Posterior vena cava (tissue), 2 donors: ENCODE measurements around the gene MDC1. TPM values are rescaled to one million over a fixed set of nuclear protein-coding genes. Genes with fewer than 3 reads are reported as not detected.
A peak's percentile ranks its signal among the peaks of the same experiment; 100 is the strongest.

Experiments used
- DNase-seq: peaks from one replicate; pipeline ENCODE4 v3.0.0-alpha.2; 2020; ENCODE audit warnings: low spot score
- intact Hi-C, 2 donors: fragments of 100-400 bp; cut with DNase I; formaldehyde crosslinking; loops; one replicate each; pipeline versions ENCODE4 v1.14.1 to v1.14.2; 2022 to 2023
- total RNA-seq, 2 donors: library from RNA; stranded (reverse); fragmentation: NEBNext Ultra II Directional; extraction: Animal tissue kit (Norgen Biotek cat#: 25700); gene quantifications; one replicate each; pipeline ENCODE4 v1.2.1, GENCODE V29; 2021
- donor health status: DM: yes; HTN: yes; CAD: no.
- donor health status: DM: yes; HTN: yes; CAD: no.

MDC1 gene
- total RNA-seq, 2 donors from 2014 or later = 24.4 to 25.0 TPM

DNA sequence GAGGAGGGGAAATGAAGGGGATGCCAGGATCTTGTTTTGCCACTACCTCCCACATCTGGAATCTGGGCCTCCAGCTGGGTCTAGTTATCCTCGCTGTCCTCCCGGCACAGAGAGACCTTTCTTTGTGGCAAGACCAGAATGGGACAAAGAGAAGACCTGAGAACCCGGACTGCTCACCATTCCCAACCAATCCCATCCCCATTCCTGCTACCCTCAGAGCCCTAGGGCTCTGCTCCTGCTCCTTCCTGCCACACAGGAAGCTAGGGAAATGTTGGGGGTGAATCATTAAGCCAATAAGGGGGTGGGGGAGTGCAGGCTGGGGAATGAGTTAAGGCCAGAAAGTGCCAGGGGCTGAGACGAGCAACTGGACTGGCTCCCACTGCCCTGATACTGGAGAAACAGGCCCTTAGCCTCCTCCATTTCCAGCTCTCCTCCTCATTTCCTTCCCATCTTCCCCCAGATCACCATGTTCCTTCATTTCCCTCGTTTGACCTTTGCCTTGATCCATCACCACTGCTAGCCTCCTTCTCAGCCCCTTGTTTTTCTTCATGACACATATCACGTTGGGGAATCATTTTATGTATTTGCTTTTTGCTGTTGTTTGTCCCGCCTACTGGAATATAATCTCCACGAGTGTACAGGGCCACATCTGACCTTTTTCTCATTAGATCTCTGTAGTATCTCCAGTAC, 31.9 kb upstream of the MDC1 start:
- intact Hi-C loops = loop anchor here (5.0 to 10.0 kb wide), 2 partner anchors 78 to 666 kb away; no protein-coding TSS in a partner anchor

DNA sequence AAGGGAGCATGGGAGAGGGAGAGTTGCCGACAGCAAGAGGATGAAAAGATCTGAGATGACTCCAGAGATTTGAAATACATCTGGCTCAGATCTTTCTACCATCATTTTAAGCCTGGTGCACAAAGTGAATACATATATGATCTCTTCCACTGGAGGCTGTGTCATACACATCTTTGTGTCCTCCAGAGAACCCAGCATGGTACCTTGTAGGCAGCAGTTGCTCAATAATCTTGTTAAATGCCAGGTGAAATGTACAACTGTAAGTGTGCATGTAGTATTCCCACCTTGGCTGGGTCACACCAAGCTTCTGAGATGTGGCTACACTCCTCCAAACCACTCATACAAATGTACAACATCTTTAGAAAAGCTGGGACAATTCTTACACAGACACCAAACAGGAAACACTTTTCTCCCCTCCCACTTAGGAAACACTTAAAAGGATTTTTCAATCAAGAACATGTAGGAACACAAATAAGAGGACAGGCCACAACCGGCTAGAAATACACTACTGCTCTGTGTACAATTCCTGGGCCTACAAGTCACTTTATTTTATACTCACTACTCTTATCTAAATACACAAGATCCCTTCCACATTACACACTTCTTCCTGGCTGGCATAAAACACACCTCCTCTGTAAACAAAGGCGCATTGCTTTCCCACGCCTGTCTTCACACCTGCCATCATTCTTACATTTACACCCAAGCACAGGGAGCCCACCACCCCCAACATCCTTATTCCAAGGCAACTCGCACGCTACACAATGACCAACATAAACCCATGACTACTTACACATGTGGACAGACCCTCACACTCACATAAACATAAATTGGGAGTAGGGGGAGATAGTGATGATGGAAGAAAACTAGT, 31.1 kb upstream of the MDC1 start:
- no peak for DNase-seq
- intact Hi-C loops = loop anchor here (5.0 to 10.0 kb wide), 2 partner anchors 79 to 667 kb away; no protein-coding TSS in a partner anchor

More for the DNA sequence above, 31.9 kb upstream of the MDC1 start:
- DNase-seq = no peak

DNA sequence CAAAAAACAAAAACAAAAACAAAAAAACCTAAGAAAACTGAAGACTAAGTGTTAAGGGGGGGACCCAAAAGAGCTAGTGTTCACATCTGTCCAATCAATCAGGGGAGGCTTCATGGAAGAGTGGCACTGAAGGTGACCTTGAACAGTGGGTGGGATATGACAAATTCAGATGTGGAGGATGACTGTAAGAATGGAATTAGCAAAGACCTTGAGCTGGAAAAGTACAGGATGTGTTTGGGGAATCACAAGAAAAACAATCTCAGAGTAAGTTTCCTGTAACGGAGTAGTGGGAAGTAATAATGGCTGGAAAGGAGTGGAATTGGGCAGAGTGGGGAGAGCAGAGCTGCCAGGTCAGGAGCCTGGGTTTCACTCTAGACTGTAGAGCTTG, 30.2 kb upstream of the MDC1 start:
- DNase-seq = no peak
- intact Hi-C loops = loop anchor here (5.0 to 10.0 kb wide), 2 partner anchors 80 to 668 kb away; no protein-coding TSS in a partner anchor

DNA sequence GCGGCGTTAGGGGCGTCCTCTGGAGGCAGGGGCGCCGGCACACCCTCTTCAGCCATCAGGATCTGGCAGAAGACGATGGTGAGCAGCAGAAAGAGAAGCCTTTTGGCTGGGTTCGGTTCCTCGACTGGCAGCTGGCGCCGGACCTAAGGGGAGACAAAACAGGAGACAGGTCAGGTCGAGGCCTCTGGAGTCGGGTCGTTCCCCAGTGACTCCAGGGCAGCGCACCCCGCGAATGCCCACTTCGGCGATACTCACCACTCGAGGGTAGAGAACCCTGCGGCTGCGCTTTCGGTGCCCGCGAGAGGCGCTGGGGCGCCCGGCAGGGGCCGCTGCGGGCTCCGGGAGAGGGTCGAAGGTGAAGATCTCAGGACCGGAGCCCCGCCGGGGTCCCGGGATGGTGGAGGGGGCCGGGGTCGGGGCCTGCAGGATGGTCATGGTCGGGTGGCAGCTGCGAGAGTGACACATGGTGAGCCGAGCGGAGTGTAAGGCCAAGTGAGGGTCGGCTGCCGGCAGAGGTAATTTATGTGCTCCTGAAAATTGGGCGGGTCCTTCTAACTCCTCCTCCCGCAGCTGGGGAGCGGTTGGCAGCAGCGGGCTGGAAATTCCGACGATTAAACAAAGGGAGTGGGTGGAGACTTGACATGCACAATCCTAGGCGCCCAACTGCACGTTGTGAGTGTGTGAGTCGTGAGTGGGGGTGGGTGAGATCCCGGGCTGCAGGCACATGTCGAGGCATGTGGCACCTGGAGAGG, 27.1 kb upstream of the MDC1 start, which contains the start of gene IER3:
IER3 (minus strand) TSS at position 494 of the 752 bp plus-strand sequence; CDS start at position 465, 29 bp downstream.
- intact Hi-C loops = loop anchor here (5.0 to 10.0 kb wide), 3 partner anchors 38 to 671 kb away; no protein-coding TSS in a partner anchor
- DNase-seq = peak; percentile 96

DNA sequence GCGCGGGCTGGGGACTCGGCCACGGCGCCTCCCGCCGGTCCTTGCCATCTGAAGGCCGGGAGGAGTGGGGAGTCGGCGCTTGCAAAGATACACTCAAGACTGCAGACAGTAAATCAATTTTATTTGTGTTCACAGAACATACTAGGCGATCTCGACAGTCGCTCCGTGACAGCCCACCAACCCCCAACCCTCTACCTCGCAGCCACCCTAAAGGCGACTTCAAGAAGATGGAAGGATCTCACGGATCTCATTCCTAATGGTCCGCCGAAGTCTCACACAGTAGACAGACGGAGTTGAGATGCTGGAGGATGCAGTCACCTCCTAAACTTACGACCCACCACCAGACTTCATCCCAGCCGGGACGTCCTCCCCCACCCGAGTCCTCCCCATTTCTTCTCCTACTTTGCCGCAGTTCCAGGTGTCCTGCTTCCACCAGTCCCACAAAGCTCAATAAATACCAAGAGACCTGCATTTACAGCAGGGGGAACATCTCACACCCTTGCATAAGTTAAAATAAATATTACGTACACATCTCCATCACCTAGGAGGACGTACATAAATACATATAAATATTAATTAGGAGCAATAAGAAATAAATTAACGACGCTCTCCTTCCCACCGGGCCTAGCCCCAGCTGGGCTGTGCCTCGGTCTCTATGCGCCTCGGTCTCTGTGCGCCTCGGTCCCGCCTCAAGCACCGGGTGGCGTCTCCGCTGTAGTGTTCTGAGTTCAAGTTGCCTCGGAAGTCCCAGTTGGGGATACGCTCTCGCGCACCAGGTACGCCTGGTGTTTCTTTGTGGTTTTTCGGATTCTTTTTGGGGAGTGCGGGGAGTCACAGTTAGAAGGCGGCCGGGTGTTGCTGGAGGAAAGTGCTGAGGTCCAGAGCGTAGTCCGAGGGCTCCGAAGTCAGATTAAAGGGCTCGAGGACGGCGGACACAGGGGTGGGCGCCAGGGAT, 26.3 kb upstream of the MDC1 start:
- intact Hi-C loops = loop anchor here (5.0 to 10.0 kb wide), 3 partner anchors 39 to 671 kb away; no protein-coding TSS in a partner anchor
- DNase-seq = peak; percentile 87

DNA sequence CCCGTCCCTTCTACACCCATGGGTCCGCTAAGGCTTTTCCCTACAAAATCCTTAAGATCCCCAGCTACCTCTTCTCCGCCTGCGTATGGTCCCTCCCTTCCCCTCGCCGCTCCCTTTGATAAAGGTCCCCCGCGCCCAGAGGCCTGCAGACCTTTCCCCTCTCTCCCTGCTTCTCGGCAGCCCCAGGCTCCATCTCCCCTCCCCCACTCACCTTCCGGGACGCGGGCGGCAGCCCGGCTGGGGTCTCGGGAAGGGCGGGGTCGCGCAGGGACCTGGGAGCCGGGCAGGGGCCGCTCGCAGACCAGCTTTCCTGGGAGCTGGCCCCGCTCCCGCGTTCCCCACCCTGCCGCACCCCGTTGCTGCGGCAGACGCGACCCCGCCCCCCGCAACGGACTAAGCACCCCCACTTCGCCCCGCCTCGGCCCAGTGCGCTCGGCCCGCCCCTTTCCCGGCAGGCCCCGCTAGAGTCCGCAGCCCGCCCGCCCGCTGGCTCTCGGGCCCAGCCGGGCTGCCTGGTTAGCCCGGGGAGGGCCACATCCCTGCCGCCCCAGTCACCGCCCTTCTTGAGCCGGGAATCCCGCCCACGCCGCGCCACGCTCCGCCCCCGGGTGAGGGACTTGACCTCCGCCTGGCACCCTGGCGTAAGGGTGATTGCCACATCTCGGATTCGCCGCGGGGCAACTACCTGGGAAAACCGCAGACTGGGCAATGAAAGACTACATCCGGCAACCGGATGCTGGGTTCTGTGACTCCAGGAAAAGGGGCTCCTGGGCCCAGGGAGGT, 25.4 kb upstream of the MDC1 start, which contains the start of gene FLOT1:
FLOT1 (minus strand) TSS at position 372 of the 783 bp plus-strand sequence. CDS start 498 bp downstream, outside the sequence.
- intact Hi-C loops = loop anchor here (5.0 to 10.0 kb wide), 3 partner anchors 40 to 672 kb away; no protein-coding TSS in a partner anchor
- DNase-seq = peak; percentile 100

DNA sequence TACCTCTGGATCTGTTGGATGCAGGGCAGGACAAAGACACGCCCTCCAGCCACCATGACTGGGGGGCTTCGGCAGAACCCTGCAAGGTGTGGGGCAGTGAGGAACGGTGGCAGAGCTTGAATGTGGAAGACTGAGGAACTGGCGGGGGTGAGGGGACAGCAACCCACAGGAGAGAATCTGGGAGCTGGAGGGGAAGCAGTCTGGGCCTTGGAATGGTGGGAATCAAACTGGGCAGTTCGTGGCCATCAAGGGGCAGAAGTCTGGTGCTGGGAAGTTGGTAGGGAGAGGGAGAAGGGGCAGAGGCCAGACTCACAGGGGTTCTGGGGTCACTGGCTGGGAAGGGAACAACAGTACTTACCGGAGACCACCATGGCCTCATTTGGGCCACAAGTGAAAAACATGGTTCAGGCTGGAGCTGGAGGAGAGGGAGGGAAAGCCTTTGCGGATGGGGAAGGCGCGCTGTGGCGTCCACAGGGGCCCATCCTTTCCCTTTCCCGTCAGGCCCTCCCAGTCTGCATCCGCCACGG, 24.8 kb upstream of the MDC1 start:
- intact Hi-C loops = loop anchor here (5.0 to 10.0 kb wide), 3 partner anchors 40 to 673 kb away; no protein-coding TSS in a partner anchor

DNA sequence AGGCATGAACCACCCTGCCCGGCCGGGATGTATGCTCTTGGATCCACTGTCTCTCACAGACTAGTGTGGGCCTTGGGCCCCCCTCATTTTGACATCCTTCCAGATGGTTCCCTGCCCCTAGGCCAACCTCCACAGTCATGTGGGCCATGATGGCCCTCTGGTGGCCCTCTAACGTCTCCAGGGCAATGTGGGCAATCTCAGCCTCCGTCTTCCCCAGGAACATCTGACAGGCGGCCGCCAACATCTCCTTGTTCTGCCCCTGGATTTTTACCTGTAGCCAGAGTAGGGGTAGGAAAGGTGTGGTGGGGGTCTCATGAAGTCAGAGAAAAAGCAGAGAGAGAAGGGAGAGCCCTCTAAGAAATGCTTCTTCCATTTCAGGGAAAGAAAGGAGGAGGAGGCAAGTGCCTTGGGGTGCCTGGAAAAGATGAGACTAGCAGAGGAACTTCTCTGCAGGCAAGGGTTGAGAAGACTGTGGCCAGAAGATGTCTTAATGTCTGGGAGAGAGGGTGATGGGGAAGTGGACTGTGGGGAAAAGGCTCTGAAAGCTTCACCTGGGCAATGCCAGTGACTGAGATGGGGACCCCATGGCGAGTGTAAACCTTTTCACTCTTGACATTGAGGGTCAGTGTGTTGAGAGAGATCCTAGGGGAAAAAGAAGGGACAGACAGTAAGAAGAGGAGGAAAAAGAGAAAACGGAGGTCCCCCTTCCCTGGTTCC, 24.1 kb upstream of the MDC1 start:
- intact Hi-C loops = loop anchor here (5.0 to 10.0 kb wide), 3 partner anchors 41 to 674 kb away; no protein-coding TSS in a partner anchor

More for the DNA sequence above, 24.8 kb upstream of the MDC1 start:
- no peak for DNase-seq

DNA sequence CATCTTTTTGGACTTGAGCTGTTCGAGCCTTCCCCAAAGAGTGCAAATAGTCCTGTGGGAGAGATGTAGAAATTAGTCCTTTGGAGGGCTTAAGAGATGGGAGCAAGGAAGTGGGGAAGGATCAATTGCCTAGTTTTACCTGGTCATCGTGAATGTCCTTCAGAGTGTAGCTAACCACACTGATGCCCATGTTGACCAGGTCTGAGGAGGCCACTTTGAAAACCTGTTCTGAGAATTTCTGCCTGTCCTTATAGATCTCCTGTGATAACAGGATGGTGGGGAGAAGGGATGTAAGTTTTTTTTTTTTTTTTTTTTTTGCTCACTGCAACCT, 23.4 kb upstream of the MDC1 start:
- intact Hi-C loops = loop anchor here (5.0 to 10.0 kb wide), 3 partner anchors 42 to 674 kb away; no protein-coding TSS in a partner anchor
- no peak for DNase-seq

More for the DNA sequence above, 24.1 kb upstream of the MDC1 start:
- DNase-seq = no peak

DNA sequence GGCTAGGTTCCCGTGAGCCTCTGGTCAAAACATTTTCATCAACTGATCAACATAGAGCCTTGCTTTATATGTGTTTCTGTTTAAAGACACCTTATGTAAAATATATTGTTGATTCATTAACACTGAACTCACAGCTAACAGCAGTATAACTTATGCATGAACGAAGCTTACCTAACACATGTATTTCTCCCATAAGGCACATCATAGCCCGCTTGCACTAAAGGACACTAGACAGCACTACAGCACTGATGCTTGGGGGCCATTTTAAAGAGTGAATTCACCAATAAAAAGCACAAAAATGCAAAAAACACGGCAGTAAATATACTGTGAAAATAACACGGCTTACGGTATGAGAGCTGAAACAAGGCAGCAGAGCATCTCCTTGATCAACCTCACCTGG, 21.5 kb upstream of the MDC1 start:
- intact Hi-C loops = no loop called here
- no peak for DNase-seq

DNA sequence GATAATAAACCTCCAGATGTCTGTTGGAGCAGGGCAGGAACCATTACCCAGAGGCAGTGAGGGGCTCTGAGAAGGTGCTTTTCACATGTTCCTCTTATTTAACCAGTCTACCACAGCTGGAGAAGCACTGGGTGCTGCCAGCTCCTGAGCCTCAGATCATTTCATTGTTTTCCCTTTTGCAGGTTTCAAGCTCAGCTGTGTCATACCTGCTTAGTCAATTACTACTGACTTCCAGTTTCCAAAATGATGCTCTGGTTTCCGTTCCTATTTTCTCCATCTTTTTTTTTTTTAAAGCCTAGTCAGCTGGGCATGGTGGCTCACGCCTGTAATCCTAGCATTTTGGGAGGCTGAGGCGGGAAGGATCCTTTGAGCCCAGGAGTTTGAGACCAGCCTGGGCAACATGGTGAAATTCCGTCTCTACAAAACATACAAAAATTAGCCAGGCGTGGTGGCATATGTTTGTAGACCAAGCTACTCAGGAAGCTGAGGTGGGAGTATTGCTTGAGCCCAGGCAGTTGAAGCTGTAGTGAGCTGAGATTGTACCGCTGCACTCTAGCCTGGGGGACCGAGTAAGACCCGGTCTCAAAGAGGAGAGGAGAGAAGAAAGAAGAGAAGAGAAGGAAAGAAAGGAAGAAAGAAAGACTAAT, 18.7 kb upstream of the MDC1 start:
- intact Hi-C loops = no loop called here

DNA sequence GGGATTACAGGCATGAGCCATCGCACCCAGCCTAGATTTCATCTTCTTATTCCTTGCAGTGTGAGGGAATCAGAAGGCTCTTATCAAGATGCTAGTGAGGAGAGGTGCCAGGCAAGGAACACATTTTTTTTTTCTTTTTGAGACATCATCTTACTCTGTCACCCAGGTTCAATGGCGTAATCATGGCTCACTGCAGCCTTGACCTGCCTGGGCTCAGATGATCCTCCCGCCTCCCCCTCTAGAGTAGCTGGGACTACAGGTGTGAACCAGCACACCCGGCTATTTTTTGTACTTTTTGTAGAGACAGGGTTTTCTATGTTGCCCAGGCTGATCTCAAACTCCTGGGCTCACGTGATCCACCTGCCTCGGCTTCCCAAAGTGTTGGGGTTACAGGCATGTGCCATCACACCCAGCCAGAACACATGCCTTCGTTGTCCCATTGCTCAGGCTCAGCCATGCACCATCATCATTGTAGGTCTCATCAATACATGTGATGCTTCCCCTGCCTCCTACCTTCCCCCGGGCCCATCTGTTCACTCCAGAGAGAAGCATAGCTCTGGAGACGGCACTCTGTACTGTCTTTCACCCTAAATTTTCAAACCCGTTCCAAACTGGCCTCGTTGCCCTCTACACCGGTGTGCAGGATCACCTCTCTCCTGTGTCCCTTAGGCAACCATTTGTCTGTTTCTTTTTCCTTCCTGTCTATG, 15.3 kb upstream of the MDC1 start:
- intact Hi-C loops = no loop called here
- no peak for DNase-seq

More for the DNA sequence above, 18.7 kb upstream of the MDC1 start:
- DNase-seq = no peak

DNA sequence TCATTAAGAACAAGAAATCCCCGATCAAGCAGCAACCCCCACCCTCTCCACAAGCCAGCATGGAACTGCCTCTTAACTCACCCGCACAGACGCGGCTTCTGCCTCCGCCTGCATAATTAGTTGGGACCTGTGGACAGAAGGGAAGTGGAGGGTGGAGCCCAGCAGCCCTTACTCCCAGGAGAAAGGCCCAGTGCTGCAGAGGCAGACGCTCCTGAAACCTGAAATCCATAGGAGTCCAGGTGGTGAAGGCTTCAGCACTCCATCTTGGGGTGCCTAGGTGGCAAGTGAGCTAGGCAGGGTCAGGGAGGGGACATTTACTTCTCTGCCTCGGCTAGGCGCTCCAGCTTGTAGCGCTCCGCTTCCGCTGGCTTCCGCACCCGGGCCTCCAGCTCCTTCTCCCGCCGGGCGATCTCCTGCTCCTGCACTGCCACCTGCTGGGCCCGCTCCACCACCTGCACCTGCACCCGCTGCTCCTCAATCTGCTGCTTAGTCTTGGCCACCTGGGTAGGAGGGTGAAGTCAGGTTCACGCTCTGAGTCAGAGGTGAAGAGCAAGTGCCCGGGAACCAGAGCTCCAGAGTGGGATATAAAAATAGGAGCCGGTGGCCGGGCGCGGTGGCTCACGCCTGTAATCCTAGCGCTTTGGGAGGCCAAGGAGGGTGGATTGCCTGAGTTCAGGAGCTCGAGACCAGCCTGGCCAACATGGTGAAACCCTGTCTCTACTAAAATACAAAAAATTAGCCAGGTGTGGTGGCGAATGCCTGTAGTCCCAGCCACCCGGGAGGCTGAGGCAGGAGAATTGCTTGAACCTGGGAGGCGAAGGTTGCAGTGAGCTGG, 13.7 kb upstream of the MDC1 start:
- DNase-seq = peak; percentile 88
- intact Hi-C loops = no loop called here

DNA sequence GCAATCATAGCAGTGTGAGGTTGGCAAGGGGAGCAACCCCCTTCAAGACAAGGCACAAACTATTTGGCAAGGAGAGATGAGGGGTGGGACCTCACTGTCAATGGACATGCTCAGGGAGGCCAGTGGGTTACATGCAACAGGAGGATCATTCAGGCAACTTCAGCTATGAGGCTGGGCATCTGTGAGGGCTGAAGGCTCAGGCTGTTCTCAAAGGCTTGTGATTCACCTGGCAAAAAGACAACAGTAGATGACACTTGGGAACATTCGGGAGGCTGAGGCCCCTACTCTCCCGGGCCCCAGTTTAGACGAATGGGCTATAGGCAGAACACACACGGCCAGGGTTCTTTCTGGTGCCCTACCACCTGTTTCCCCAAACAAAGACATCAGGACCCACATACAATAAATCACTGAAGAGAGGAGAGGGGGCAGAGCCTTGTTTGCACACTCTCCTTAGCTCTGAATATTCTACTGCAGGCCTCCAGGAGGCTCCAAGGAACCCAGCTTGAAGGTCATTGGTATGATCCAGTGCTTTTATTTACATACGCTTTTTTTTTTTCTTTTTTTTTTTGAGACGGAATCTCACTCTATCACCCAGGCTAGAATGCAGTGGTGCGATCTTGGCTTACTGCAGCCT, 11.0 kb upstream of the MDC1 start:
- intact Hi-C loops = loop anchor here in 1 of 2 donors (5.0 to 10.0 kb wide), 2 partner anchors 103 to 154 kb away; partner anchors contain the start of genes ATAT1 and DDR1
- peak; percentile 71 for DNase-seq
